Fibroblast of gingiva (primary cell): ENCODE measurements around the gene DAPK1.
A peak's percentile ranks its signal among the peaks of the same experiment; 100 is the strongest.

Experiments used
- DNase-seq: peaks from one replicate; pipeline ENCODE4 v3.0.0-alpha.2; 2011; ENCODE audit warnings: low read depth

Gene DAPK1

DNA sequence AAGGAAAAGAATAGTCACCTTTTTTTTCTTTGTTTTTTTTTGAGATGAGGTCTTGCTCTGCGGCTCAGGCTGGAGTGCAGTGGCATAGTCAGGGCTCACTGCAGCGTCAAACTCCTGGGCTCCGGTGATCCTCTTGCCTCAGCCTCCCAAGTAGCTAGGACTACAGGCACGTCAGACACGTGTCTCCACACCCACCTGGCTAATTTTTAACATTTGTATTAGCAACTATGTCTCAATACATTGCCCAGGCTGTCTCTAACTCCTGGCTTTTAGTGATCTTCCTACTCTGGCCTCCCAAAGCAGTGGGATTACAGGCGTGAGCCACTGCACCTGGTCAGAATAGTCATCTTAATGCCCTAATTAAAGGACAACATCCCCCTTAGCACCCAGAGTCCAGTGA is 173.8 kb downstream of the DAPK1 start:
- no peak for DNase-seq

DNA sequence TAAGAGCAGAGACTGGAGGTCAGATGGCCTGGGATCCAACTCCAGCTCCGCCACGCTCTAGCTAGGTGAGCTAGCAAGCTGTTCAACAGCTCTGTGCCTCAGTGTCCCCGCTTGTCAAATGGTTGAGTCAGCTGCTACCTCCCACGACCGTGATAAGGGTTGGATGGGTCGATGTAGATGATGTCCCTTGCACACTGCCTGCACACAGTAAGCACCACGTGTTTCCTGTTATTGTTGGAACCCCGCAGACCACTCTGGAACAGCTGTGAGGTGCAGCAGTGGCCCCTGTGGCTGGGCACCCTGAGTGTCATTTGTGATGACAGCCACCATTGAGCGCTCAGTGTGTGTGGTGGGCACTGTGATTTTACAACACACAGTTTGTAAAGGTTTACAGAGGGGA is 174.3 kb downstream of the DAPK1 start:
- no peak for DNase-seq

DNA sequence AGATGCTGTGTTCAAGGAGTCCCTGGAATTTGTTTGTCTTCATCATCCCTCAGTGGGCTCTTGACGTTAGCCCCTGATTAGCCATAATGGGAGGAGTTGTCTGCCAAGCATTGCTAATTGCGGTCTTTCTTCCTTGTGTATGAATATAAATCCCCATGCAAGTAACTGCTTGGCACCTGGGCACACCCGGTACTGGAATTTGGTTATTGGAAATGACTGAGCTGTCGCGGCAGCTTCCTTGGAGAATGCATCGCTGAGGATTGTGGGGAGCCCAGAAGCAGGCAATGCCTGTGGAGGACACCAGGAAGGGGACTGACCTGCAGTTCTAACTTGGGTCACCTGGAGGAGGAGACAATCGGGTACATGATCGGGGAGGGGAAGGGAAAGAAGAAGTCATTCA is 174.9 kb downstream of the DAPK1 start:
- DNase-seq: no peak

DNA sequence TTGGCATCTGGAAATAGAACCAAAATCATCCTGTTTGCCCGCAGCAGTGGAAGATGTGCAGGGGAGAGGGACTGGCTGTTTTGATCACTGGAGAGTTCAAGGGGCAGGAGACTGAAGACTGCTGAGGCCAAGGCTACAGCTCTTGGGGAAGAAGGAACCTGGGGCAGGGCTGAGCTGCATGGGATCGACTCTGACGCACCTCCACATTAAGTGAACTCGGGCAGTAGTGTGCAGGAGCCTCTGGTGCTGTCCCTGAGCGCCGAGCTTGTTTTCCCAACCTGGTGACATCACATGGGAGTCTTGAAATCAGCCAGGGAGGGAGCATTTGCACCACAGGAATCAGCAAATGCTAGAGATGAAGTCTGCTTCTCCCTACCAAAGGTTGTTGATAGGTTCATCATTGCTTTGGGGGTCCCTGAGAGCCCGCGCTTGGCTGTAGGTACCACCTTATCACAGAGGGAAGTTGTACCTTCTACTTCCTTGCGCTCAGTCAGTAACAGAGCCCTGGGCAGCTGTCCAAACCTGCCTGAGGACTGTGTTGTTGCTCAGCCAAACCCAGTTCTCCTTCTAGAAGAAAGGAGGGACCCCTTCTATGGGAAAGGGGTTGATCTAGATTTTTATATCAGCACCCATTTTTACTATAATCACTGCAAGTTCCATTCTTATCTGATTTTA is 175.9 kb downstream of the DAPK1 start:
- DNase-seq: no peak

DNA sequence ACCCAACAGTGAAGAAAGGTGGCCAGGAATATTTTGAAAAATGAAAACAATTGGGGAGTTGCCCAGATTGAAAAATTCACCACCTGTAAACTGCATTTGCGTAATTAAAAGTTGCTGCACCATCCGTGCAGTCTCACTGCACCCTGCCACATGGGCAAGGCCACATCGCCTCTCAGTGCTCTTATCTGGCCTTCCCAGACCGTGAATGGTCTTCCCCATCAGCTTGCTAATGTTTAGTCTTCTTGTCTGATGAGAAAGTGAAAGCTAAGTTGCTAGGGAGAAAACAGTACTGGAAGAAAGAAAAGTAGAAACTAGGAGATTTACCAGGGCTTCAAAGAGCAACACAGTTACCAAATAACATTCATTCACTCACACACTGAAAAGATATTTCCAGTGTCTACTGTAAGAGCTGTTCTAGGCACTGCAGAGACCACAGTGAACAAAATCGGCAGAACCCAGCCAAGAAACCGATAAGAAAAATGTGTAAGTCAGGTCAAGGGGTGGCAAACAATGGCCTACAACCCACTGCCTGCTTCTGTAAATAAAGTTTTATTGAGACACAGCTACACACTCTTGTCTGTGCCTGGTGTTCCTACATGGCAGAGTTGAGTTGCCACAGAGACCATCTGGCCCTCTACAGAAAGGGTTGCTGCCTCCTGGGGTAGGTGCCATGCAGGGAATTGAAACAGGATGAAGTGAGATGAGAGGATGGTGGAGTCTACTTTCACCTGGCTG is 177.1 kb downstream of the DAPK1 start:
- DNase-seq: no peak

DNA sequence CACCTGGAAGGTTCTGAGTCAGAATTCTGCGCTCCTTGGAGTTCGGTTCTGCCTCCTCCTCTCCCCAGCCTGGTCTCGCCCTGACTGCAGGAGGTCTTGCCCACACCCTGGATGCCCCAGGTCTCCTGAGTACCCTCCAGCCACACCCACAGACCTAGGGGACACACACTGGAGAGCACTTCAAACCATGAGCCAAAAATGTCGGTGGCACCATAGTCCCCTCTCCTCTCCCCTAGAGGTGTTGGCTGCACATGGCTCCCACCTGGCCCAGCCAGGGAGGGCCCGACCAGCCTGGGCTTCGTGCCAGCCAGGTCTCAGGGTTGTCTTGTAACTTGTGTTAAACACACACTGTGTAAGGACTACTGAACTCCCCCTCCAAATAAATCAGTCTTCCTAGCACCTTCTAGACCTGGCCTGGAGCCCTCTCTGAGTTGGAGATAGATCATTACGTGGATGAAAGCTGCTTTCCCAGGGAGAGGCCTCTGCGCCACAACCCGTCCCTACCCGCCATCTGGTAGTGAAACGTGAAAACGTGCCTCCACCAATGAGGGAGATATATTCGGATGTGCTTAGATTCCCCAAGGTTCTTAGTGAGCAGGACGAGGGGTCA is 178.3 kb downstream of the DAPK1 start:
- DNase-seq: no peak

DNA sequence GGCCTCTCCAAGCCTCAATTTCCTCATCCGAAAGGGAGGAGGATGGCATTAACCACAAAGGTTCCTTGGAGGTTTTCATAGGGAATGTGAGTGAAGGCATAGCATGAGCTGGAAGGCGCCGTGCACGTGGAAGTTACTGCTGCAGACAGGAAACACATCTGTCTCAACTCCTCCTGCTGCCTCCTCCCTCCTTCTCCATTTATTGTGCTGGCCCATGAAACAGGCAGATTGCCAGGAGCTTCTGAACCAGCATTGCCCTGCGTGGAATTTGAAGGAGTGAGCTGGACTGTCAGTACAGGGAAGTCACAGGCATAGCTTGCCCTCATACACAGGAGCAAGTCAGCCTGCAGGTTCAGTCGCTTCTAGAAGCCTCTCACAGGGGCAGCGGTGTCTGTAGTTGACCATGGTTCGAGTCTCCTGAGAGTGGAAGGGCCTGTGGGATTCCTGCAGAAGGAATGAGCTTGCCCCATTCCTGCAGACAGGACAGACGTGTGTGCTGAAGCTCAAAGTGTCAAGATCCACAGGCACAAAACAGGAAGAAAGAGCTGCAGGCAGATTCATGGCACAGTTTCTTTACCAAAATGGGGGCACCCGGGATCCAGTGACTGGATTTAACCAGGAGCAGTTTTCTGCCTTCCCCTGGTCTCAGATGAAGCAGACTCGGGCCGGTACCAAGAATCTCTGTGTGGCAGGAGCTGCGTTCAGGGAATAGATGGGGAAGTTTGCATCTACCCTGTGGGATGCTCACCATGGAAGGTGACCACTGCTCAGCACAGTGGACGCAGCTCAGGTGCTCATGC is 179.5 kb downstream of the DAPK1 start:
- DNase-seq: no peak

DNA sequence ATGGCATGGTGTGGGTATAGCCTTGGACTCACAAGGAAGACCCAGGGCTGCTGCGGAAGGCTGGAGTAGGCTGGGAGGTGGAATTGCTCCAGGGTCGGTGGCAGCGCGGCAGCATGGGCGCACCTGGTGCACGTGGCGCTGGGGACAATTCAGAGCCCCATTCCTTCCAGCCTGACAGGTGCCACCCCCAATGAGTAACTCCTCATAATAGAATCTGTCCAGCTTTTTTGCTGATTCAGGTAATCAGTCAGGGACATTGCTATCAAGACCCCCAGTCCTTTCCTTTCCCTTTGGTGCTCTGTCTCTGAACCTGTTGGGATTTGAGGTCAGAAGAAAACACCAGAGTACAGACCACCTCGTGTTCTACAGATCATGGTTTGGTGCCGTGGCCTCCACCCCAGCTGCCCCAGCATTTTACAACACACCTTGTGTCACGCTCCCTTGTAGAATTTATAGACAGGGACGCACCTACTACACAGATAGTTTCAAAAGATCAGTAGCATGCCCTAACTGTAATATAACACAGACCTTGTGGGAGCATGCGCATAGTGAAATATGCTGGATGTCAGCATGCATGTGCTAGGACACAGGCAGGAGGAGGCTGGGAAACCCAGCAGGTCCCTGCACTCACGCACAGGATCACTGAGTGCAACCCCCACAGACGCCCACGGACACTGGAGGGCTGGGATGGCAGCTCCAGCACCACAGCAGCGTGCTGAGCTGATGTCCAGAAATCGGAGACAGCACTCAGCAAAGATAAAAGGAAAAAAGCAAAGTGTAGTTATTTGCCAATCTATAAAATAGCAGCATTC is 180.3 kb downstream of the DAPK1 start:
- no peak for DNase-seq

DNA sequence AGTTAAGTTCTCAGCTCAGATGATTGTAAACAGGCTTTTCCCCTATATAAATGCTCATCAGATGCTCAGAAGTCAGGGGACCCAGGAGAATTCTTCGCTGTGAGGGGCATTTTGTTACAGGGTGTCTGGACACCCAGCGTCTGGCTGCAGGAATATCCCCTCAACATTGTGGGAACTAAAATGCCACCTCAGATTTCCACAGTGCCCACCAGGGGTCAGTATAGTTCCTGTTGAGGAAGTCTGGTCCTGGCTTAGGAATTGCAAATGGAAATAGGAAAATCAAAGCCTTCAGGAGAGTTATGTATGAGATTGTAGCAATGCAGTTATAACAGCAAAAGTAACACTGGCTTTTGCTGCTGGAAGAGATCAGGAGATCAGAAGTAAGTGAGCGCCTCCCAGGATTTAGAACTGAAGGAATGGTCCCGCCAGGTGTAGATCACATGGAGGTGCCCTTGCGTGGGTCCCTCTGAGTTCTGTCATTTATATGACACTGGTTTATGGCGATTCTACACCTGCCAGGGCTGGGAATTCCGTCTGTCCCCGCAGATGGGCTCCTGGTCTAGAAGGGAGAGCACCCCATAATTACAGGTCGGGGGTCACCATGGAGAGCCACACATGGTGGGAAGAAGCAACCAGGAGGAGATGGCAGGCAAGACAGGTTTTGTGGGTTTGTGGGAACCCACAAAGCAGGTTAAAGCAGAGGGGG is 181.1 kb downstream of the DAPK1 start:
- peak; percentile 69 for DNase-seq

DNA sequence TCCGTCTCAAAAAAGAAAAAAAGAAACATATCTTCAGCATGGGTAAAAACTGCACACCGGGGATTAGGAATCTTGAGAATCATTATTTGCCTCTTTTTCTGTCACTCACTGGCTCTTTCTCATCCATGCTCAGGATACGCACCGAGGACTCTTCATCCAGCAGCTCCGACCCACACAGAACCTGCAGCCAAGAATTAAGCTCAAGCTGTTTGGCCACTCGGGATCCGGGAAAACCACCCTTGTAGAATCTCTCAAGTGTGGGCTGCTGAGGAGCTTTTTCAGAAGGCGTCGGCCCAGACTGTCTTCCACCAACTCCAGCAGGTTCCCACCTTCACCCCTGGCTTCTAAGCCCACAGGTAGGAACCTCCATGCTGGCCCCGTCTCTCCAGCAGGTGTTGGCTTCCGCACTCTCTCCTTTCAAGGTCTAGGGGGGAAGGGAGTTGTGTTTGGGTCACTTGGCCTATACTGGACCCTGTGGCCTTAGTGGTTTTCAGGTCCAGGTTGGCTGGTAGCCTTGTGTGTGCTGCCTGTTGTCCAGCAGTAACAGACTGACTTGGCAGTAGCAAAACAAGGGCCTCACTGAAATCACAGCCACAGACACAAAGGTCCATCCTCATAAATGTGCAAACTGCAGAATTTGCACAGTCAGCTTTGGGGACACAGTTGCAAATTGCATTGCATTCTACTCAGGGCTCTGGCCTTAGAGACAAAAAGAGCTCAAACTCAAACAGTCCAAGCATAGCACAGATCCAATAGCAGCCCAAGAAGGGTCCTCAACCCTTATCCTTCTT is 183.8 kb downstream of the DAPK1 start:
- no peak for DNase-seq

DNA sequence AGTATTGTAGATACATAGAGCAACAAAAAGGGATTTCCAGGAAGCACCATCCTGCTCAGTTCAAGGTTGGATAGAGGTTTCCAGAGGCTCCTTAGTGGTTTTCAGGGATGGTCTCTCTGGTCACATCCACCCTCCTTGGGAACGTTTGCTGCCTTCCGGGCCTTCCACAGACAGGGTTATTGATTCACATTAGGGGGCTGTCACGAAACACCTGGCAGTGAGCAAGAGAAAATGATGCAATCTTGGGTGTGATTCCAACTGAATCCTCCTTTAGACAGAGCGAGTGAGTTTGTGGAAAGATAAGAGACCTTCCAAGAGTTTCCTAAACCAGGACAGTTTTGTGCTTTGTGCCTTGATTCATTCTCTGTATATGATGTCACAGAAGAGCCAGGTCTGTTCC is 184.4 kb downstream of the DAPK1 start:
- no peak for DNase-seq

DNA sequence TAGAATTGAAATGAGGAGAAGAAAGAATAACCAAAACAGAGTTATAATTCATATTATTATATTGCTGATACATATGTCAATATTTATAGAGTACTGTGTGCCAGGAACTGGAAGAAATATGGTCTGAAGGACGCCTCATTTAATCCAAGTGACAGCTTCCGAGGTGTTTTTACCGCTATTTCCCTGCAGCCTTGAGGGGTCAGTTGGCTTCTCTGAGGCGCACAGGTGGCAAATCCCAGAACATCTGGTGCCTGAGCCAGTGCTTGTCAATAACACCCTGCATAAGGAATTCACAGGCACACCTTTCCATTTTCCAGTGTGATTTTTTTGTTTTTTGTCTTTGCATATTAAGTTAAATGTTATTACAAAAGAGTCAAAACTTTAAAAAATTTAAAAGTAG is 185.0 kb downstream of the DAPK1 start:
- DNase-seq: no peak

DNA sequence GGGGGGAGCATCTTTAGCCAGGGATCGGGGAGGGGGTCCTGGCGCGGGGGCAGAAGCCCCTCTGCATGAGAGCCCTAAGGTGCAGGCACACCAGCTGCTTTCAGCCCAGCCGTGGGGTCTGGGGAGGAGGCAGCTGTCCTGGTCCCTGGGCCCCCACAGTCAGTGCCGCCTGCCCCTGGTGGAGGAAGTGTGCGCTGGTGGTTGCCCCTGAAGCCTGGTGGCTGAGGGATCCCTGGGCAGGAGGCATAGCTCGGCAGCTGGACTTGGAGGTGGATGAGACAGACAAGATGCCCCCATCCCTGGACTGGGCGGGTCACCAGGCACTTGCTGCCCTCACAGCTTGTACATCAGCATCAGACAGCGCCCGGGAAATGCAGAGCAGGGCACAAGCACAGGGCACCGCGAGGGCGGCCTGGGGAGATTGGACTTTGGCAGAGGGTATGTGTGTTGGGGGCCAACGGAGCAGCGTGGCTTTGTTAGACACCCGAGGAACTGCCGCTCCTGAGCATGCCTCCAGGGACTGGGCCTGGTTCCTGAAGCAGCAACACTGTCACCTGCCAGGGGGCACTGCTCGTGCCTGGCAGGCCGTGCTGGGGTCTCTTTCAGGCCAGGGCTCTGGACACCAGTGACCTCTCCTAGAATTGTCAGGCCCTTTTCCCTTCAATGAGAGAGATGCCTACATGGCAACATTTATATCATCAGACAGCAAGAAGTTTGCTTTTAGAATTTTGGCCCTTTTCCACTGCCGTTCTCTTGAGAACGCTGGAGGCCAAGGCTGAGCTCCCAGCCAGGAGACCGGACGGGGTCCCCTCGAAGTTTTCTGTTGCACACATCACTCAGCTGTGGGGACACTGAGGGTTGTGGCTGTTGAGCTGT is 186.3 kb downstream of the DAPK1 start:
- no peak for DNase-seq

DNA sequence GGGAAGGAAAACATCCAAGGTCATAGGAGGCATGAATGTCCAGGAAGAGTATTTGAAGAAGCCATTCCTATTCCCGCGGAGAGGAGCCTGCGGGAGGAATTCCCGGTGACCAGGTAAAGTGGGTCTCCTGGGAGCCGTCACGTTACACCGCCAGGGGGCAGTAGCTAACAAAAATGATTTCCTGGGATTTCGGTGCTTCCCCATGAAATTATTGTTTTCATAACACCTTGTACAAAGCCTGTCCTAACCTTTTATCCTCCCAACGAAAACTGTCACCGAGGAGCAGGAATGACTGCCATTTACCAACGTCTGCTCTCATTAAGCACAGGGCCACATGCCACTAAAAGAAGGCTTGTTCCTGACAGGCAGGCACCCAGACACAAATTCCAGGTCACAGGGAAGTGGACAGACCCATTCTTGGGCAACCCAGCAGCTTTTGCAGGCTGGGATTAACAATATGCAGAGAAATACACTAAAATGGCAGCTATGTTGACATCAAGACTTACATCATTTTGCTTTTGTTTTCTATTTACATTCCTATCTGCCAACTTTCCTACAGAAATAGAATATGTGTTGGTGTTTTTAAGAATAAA is 187.1 kb downstream of the DAPK1 start:
- peak; percentile 13 for DNase-seq

DNA sequence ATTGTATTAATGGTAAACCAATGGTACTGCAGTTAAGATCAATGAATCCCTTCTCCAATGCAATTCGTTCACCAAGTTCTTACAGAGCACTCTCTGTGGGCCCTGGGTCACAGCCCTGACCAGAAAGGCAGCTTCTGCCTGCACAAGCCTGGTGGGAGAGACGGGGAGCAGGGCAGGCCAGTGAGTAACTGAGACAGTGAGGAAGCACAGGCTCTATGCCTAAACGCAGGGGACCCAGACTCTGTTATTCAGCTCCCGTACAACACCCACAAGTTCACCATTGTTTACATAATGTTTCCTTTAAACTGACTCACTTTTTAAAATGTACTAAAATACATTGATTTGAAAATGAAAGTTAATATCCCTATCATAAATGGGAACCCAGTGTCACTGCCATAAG is 187.8 kb downstream of the DAPK1 start:
- no peak for DNase-seq

DNA sequence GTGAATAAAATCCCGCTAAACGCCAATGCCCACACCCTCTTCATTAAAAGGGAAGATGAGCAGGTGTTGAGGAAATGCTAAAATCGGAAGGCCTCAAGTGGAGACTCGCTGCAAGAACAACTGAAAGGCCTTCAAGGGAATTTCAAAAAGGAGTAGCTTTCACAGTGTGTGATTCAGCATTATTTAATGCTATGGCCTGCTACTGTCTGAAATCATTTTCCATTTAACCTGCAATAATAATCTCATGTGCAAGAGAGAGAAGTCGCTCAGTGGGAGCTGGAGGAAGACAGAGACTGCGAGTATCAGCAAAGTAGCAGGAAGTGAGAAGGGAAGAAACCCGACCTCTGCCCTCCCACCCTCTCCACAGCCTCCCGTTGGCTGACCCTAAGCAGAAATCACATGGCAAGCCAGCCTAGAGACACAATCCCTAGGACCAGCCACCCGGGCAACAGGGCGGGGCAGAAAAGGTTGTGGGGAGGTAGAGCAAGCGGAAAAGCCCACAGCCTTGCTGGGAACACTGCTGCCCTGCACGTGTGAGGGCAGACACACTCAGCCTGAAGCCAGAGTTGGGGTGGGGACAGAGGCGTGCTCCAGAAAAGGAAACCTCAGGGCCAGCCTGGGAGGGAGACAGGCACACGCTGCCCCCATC is 188.3 kb downstream of the DAPK1 start:
- DNase-seq: no peak

DNA sequence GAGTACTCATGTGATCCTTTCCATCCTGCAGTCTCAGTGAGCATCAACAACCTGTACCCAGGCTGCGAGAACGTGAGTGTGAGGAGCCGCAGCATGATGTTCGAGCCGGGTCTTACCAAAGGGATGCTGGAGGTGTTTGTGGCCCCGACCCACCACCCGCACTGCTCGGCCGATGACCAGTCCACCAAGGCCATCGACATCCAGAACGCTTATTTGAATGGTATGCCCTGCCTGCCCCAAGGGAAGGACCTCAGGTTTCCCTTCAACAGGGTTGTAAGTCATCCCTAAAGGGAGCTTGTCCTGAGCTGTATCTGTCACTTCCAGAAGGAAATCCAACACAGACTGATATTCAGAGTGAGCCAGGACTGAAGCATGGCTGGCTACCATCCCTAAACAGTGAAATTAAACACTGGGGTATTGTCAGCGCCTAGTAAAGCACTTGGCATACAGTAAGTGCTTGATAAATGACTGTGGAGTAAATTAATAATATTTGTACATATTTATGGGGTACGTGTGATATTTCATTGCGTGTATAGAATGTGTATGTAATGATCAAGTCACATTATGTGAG is 188.9 kb downstream of the DAPK1 start:
- DNase-seq: no peak

DNA sequence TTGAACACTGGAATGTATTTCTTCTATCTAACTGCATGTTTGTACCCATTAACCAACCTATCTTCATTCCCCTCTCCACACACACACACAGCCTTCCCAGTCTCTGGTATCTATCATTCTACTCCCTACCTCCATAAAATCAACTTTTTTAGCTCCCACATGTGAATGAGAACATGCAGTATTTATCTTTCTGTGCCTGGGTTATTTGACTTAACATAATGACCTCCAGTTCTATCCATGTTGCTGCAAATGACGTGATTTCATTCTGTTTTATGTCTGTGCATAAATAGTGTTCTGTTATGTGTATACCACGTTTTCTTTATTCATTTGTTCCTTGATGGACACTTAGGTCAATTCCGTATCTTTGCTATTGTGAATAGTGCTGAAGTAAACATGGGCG is 189.5 kb downstream of the DAPK1 start:
- no peak for DNase-seq
